ENCODE measurements around the gene PARP1.
"Not testable (repeated sequence)": the region's sequence is repeated elsewhere in the genome, so short reads cannot be mapped to it uniquely, and the experiment has no call there.

The PARP1 gene

DNA sequence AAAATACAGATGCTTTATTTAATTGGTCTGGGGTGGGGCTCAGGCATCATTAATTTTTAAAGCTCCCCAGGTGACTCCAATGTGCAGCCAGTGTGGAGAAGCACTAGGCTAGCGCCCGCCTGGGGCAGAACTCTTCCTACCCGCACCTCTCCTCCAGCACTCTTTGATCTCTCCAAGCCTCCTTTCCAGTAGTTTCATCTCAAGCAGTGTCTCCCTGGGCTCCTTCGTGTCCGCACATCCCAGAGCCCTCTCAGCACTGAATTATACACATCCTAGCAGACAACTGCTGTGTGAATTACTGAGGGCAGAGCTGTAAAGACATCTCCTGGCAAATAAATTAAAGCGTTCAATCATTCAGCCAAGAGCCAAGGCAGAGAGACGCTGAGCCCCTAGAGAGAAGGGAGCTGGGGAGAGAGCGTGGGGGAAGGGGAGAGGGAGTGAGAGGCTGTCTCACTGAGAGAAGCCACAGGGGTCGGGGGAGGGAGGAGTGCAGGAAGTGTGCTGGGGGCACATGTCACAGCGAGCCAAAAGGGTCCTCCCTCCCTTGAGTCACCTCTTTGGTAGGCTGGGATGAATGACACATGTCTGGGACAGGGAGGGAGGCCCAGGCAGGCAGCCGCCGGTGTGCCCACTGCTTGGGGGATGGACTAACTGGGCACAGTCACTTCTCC is 21.0 kb upstream of the PARP1 start:
- DNase-seq = peak; percentile 37

DNA sequence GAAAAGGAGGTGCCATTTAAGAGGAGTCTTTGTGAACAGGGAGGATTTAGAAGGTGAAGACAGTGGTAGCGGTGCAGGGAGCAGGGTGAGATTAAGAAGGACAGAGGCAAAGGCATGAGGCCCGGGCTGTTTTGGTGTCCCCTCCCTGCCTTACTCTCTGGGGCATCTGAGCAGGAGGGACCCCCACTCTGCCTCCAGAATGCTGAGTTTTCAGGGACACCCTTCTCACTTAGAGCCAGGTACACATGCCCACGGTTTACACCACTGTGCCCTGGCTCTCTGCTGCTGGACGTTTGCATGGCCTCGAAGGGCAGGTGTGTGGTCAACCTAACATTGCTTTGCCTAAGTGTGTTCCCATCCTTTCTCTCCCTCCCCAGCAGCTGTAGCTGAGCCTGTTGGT is 20.5 kb upstream of the PARP1 start:
- no peak for DNase-seq

DNA sequence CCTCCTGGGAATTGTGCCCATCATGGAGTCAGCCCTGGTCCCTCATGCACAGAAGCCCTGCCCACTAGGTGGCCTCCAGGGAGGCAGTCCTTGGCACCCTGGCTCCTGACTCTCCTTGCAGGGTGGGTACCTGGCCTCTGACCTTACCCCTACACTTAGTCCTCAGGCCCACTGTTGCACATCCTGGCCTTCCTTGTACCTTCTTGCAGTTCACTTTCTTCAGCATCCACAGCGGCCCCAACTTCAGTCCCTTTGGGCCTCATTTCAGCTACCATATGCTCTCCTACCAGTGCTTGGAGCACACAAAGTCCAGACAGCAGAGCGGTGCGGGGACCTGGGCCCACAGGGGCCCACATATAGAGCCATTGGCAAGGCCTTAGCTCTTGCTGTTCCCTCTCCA is 19.2 kb upstream of the PARP1 start:
- no peak for DNase-seq

- not testable (repeated sequence) for DNase-seq
Measured at GRCh38 chr1:226426395-226426794, 18.5 kb upstream of the PARP1 start.

GRCh38 chr1:226425431-226426031 is 17.6 kb upstream of the PARP1 start:
- DNase-seq = no peak

DNA sequence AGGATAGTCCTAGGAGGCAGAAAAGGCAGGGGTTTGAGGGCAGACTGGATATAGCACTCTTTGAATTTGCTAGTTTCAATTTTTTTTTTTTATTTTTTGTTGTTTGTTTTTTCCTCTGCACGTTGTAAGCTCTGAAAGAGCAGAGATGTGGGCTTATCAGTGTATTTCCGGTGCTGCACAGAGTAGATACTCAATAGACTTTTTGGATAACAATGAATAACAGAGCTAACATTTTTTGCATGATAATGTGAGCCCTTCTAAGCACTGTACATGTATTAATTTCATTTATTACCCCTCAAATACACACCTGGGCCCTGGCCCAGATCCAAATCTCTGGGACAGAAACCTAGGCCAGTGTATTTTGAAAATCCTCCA is 17.1 kb upstream of the PARP1 start:
- no peak for DNase-seq

DNA sequence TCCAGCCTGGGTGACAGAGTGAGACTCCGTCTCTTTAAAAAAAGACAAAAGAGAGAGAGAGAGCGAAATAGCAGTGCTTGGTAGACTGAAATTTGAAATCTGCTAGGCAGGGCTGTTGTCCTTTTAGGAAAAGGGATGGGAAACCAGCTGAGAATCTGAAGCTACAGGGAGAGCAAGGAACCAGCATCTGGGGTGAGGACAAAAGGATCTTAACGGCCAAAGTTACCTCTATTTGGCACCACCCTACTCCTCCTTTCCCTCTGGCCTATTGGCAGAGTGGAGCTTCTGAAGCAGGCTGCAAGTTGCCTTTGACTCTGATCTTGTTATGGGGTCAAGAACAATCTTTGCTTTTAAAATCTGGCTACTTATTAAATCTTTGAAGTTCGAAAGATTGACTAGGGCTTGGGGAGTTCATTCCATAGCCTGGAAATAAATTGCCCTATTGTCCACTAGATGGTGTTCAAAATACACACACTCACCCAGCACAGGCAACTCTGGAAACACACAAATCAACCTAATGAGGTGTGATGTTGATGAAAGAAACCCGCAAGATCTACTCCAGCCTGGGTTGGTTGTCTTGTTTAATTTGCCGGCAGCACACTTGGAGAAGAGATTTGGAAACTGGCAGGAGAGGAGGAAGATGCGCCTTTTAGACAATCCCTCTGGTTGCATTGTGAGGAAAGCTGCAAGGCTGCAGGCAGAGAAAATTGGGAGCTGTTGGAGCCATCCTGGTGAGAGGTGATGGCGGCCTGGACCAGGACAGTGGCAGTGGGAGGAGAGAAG is 16.5 kb upstream of the PARP1 start:
- DNase-seq = peak; percentile 85

DNA sequence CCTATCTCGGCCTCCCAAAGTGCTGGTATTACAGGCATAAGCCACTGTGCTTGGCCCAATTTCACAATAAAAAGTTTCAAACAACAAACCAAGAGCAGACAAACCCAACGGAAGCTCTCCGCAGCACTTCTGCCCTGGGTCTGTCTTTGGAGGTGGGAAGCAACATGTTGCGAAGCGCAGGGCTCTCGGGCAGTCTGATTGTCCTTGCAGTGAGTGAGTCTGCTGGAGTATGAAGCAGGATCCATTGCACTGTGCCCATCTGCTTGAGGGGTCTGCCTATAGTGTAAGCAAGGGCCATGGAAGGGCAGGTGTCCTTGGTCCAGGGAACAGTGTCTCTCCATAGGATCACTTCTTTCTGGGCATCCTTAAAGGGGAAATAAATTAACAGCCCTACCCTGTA is 14.6 kb upstream of the PARP1 start:
- DNase-seq = no peak

- no peak for DNase-seq
Measured at GRCh38 chr1:226420897-226421296, 13.0 kb upstream of the PARP1 start.

GRCh38 chr1:226420328-226420727 is 12.4 kb upstream of the PARP1 start:
- DNase-seq = no peak

GRCh38 chr1:226419284-226420029 is 11.6 kb upstream of the PARP1 start:
- no peak for DNase-seq

DNA sequence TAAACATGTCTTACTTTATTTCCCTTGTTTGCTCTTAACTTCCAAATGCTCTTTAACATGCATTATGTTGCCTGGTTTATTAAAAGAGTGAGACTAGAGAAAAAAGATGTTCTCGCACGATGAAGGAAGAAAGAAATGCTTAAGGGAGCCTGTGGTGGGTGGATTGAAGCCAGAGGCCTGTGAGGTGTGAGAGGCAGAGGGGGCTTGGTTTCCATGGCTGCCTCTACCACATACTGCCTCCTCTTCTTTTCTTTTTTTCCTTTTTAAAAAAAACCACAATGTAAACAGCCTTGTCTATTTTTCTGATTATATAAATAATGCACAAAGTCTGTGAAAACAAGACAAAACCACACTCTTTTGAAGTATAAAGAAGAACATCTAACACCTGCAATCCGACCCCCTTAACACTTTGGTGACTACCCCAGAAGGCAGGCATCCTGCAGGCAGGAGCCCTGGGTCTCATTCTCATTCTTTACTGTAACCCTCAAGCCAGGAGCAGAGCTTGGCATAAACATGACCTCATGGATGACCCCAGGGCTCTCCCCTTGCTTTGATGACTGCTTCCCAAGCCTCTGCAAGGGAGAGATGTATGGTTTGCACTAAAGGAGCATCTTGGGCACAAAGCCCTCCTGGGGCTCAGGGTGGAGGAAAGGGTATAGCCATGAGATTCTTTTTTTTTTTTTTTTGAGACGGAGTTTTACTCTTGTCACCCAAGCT is 10.1 kb upstream of the PARP1 start:
- DNase-seq = no peak

DNA sequence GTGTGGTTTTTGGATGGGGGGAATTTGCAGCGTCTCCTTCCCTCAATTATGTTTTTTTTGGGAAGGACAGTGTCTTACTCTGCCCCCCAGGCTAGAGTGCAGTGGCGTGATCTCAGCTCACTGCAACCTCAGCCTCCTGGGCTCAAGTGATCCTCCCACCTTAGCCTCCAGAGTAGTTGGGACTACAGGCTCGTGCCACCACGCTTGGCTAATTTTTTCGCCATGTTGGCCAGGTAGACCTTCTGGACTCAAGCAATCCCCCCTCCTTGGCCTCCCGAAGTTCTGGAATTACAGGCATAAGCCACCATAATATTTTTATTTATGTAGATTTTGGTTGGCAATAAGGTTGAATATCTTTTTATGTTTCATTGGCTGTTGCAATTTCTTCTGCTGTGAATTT is 9.5 kb upstream of the PARP1 start:
- DNase-seq = no peak

GRCh38 chr1:226414098-226414698 is 6.3 kb upstream of the PARP1 start:
- no peak for DNase-seq

GRCh38 chr1:226411619-226412018 is 3.7 kb upstream of the PARP1 start:
- no peak for DNase-seq

DNA sequence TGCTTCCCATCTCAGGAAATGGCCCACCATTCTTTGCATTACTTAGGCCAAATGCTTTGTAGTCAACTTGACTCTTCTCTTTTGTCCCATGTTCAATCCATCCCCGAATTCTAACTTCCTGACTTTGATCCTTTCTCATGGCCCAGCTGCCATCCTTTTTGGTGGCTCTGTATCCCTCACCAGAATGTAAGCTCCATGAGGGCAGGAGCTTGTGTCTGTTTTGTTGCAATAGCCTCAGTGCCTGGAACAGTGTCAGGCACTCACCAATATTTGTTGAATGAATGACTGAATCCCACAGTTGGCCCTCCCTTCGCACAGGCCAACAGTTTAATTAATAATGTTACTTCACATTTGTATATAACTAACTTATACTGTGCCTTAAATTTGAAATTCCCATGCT is 3.1 kb upstream of the PARP1 start:
- DNase-seq = no peak

DNA sequence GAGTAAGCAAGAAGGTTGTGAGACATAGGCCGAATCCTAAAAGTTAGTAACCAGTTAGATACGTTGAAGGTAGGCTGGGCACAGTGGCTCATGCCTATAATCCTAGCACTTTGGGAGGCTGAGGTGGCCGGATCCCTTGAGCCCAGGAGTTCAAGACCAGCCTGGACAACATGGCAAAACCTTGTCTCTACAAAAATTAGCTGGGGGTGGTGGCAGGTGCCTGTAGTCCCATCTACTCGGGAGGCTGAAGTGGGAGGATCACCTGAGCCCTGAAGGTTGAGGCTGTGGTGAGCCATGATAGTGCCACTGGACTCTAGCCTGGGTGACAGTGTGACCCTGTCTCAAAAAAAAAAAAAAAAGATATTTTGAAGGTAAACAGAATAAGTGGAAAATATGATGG is 1.5 kb upstream of the PARP1 start:
- no peak for DNase-seq

DNA sequence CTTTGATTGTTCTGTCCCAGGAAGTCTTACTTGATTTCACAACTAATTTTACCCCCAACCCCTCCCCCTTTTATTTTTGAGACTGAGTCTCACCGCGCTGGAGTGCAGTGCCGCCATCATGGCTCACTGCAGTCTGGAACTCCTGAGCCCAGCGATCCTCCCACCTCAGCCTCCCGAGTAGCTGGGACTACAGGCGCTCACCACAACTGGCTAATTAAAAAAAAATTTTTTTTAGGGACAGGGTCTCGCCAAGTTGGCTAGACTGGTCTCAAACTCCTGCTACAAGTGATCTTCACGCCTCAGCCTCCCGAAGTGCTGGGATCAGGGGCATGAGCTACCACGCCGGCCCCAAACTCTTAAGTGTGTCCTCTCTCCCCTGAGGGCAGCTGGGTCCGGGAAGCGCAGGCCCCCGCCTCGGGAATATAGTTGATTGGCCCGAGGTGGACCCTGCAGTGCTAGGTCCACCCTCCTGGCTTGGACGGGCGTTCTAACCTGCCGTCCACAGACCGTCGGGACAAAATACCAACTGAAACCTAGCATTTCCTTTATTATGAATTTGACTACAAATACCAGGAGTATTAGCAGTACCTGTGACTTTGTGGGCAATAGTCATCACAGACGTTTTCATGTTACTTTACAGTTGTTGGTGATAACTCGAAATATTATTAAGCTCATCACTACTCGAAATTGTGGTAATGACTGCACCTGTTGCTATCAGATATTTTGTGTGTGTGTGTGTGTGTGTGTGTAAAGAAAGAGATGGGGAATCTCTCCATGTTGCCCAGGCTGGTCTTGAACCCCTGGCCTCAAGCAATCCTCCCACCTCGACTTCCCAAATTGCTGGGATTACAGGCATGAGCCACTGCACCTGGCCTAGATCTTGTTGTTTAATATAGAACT is 642 bp upstream of the PARP1 start:
- DNase-seq = no peak

GRCh38 chr1:226407199-226407496 is 745 bp downstream of the PARP1 start:
- DNase-seq = no peak

DNA sequence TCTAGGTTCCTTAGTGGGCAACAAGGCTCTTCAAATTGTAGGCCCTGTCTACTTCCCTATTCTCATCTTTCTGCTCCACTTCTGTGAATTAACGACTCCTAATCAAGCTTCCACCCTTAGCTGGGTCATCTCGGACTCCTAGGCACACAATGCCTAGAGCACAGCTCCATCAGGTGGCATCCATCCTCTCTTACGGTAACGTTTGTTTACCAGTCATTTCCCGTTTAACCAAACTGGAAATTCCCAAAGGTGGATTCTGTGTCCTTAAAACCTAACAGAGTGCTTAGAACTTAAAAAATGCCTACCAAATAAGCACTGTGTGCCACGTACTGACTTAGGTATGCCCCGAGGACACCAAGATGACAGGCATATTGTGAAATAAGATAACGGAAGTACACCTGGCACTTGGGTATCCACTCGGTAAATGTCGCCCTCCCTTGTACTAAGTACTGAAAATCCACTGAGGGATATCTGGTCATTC is 1.5 kb downstream of the PARP1 start:
- peak; percentile 46 for DNase-seq

DNA sequence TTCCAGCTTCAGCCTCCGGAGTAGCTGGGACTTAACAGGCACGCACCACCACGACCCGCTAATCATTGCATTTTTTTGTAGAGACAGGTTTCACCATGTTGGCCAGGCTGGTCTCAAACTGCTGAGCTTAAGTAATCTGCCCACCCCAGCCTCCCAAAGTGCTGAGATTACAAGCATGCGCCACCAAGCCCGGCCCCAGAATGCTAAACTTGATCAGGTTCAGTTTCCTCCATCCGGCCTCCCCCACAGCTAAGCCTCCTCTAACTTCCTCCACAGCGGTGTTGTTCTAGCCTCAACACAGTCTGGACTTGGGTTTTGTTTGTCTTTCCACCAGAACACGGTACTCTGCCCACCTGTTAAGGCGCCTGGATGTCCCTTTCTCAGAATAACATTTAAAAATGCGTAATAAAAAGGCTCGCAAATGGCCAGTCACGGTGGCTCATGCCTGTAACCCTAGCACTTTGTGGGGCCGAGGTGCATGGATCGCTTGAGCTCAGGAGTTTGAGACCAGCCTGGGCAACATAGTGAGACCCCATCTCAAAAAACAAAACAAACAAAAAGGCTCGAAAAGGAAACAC is 2.4 kb downstream of the PARP1 start:
- peak; percentile 62 for DNase-seq
